DND-41 (cell line): ENCODE results near the gene TBC1D13.

Experiments used
- ATAC-seq: fragments of 200-7000 bp; cut with Tn5 transposase; 3 replicates; pipeline ENCODE4 v1.9.1; 2021; ENCODE audit warnings: low read depth; ENCODE audit not compliant: insufficient read depth
- DNase-seq: peaks from one replicate; pipeline ENCODE4 v3.0.0-alpha.2; 2020
- H2AFZ ChIP-seq: 2 replicates; pipeline ENCODE4 v1.6.0; 2012; ENCODE audit warnings: low read depth, low read length
- H3K27ac ChIP-seq: 2 replicates; pipeline ENCODE4 v1.5.1; 2012; ENCODE audit warnings: low read length, inconsistent platforms
- H3K27me3 ChIP-seq: fragments of 200-600 bp; sonication (generic); 2 replicates; pipeline ENCODE4 v1.6.0; 2012; ENCODE audit warnings: low read length, mild to moderate bottlenecking, inconsistent platforms; ENCODE audit not compliant: insufficient read depth, poor library complexity
- H3K36me3 ChIP-seq: 2 replicates; pipeline ENCODE4 v1.5.1; 2012; ENCODE audit warnings: low read length, inconsistent platforms; ENCODE audit not compliant: insufficient read depth
- H3K4me1 ChIP-seq: 2 replicates; pipeline ENCODE4 v1.5.1; 2012; ENCODE audit warnings: mild to moderate bottlenecking, low read length; ENCODE audit not compliant: insufficient read depth
- H3K4me2 ChIP-seq: 2 replicates; pipeline ENCODE4 v1.6.0; 2012; ENCODE audit warnings: mild to moderate bottlenecking, moderate library complexity, low read length, inconsistent platforms; ENCODE audit not compliant: insufficient read depth
- H3K4me3 ChIP-seq, 2 experiments: fragments of 200-600 bp in 1 of 2; shearing (Covaris generic) in 1 of 2; 2 replicates each; pipeline ENCODE4 v1.5.1; 2012 to 2016; ENCODE audit warnings: inconsistent platforms in 2 of 2, low read length in 2 of 2, mild to moderate bottlenecking in 2 of 2, low read depth in 1 of 2, moderate library complexity in 1 of 2
- H3K79me2 ChIP-seq: 2 replicates; pipeline ENCODE4 v1.6.0; 2012; ENCODE audit warnings: low read length, inconsistent platforms; ENCODE audit not compliant: insufficient read depth
- H3K9ac ChIP-seq: 2 replicates; pipeline ENCODE4 v1.6.0; 2012; ENCODE audit warnings: low read depth, mild to moderate bottlenecking, inconsistent platforms, low read length, moderate library complexity
- H3K9me3 ChIP-seq: 2 replicates; pipeline ENCODE4 v1.5.1; 2012; ENCODE audit warnings: low read length, moderate library complexity, mild to moderate bottlenecking, inconsistent platforms; ENCODE audit not compliant: insufficient read depth, severe bottlenecking
- H4K20me1 ChIP-seq: 2 replicates; pipeline ENCODE4 v1.6.0; 2012; ENCODE audit warnings: low read length; ENCODE audit not compliant: insufficient read depth
- CTCF ChIP-seq: IDR thresholded peaks from 2 replicates; pipeline ENCODE4 v1.5.1; 2012; ENCODE audit warnings: borderline replicate concordance, low read length, moderate library complexity, mild to moderate bottlenecking; ENCODE audit not compliant: poor library complexity, severe bottlenecking; ENCODE audit errors: extremely low read depth
- EZH2 ChIP-seq: IDR thresholded peaks from 3 replicates; pipeline ENCODE4 v1.6.1; 2012; ENCODE audit warnings: borderline replicate concordance, low read depth, mild to moderate bottlenecking, moderate library complexity, low read length, inconsistent platforms; ENCODE audit not compliant: severe bottlenecking

Gene TBC1D13

GRCh38 chr9:128820665-128821583, 33.9 kb downstream of the TBC1D13 start:
- Histone ChIP-seq H3K9ac (no peak overlapping the region), H3K27ac (no peak overlapping the region), H3K4me3 (no peak overlapping the region), H3K9me3 (no peaks in the 10 kb centered on the region), H3K27me3 (no peaks in the 10 kb centered on the region), H3K4me1 (peaks cover 29% of the 10 kb centered on the region), H4K20me1 (peaks cover 6% of the 10 kb centered on the region; the same call in 1 of the 2 replicates), H3K4me2 (0 out of 2 replicates have a peak overlapping the region, but pooled peaks have one; percentile 95), H3K36me3 (peaks cover 51% of the 10 kb centered on the region), H2AFZ (no peak overlapping the region), H3K79me2 (peaks cover 6% of the 10 kb centered on the region; the same call in 1 of the 2 replicates)
- TF ChIP-seq CTCF (no peak), EZH2 (no peak)
- ATAC-seq = no peak
- no peak for DNase-seq

GRCh38 chr9:128821584-128822406, 34.7 kb downstream of the TBC1D13 start:
- peaks cover 59% of the 10 kb centered on the region for H3K36me3 ChIP-seq

GRCh38 chr9:128822407-128823042, 35.5 kb downstream of the TBC1D13 start:
- Histone ChIP-seq H3K36me3 (peaks cover 67% of the 10 kb centered on the region), H3K9ac (no peak overlapping the region), H2AFZ (no peak overlapping the region), H3K4me3 (no peak overlapping the region), H3K9me3 (no peaks in the 10 kb centered on the region), H3K4me1 (peaks cover 33% of the 10 kb centered on the region), H3K27ac (no peak overlapping the region), H3K27me3 (no peaks in the 10 kb centered on the region), H4K20me1 (peaks cover 6% of the 10 kb centered on the region; the same call in 1 of the 2 replicates), H3K79me2 (peaks cover 10% of the 10 kb centered on the region), H3K4me2 (no peak overlapping the region)
- TF ChIP-seq CTCF (no peak), EZH2 (no peak)
- ATAC-seq (no peak), DNase-seq (no peak)

More at GRCh38 chr9:128821584-128822406, 34.7 kb downstream of the TBC1D13 start:
- no peak overlapping the region for H3K4me3 ChIP-seq
- no peak overlapping the region for H2AFZ ChIP-seq
- TF ChIP-seq EZH2 = no peak
- TF ChIP-seq CTCF = no peak
- H3K4me2 ChIP-seq = no peak overlapping the region
- H3K79me2 ChIP-seq = peaks cover 6% of the 10 kb centered on the region
- no peaks in the 10 kb centered on the region for H3K9me3 ChIP-seq
- H3K27me3 ChIP-seq = no peaks in the 10 kb centered on the region
- no peak overlapping the region for H3K27ac ChIP-seq
- ATAC-seq = no peak
- no peak for DNase-seq
- H3K9ac ChIP-seq = no peak overlapping the region
- H4K20me1 ChIP-seq = peaks cover 6% of the 10 kb centered on the region; the same call in 1 of the 2 replicates
- peaks cover 29% of the 10 kb centered on the region for H3K4me1 ChIP-seq
